ENCODE measurements around the gene AGBL3.

AGBL3 gene

DNA sequence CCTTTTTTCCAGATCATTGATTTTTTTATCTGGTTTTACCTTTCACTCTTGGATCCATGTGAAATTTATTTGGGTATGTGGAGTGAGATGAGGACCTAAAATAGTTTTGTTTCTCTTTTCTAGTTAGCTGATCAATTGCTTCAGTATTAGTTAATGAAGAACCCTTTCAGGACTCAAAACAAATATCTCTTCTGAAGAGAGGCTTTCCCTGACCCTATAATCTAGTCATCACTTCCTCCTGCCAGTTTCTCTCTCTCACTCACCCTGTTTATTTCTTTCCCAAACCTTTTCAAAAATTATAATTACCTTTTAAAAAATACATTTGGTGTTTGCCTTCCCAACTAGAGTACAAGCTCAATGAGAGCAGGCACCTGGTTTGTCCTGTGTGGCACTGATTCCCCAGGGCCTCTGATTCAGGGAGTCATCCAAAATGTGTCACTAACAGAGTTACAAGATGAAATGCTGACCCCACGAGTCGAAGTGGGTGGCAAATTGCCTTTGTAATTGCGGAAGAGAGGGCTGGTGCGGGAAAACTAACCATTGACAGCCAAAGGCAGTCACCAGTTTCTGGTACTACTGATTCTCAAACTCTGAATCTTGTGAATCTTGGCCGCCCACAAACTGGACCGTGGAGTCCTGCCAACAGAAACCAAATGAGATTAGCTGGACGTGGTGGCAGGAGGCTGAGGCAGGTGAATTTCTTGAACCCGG is 163.9 kb downstream of the AGBL3 start:
- DNase-seq, result no peak

DNA sequence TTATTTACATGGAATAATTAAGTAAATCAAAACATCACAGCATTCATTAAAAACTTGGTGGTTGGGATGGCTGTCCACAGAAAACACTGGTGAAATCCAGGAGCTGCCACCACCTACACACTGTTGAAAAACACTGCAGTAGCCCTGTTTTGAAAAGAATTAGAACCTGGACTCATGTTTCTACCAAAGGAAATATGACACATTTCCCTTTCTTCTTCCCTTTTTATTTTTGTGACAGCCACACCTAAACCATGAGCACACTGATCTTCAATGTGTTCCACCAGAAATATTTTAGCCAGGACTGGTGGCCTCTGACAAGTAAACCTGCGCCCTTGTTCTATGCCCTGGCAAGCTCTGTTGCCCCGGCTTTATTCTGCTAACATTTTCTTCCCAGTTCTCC is 164.8 kb downstream of the AGBL3 start:
- no peak for DNase-seq

DNA sequence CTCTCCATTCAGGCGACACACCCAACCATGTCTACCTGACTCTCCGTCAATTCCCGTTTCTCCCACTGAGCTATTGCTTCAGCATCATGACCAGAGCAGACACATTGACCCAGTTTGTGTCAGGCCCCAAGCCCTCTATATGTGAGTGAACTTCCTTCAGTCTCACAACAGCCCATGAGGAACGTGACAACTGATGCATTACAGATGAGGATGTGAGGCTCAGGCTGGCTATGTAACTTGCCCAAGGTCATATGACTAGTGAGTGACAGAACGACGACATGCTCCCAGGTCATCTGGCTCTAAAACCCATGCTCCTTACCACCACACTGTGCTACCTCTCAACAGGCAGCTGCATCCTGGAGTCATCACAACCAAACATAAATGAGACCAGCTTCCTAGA is 165.2 kb downstream of the AGBL3 start:
- DNase-seq, result no peak

DNA sequence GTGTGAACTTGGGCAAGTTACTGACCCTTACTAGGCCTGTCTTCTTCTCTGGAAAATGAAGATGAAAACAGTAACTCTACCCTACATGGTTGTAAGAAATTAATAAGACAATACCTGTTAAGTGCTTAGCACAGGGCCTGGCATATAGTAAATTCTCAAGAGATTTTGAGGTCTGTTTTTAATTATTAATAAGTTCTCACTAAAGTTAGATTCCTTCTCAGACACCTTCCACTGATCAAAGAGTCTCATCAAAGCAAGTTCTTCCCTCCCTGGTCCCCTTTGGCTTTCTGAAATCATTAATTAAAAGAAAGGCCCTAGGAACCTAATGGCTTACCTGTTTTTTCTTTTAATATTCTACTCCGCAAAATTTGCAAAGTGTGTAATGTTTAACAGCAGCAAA is 166.1 kb downstream of the AGBL3 start:
- DNase-seq, result no peak

DNA sequence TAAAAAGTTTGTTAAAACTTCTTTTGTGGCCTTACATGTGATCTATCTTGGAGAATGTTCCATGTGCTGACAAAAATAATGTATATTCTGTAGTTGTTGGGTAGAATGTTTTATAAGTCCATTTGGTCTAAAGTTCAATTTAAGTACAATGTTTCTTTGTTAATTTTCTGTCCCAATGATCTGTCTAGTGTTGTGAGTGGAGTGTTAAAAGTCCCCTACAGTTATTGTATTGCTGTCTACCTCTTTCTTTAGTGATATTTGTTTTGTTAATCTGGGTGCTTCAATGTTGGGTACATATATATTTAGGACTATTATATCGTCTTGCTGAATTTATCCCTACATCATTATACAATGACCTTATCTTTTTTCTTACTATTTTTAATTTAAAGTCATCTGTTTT is 168.4 kb downstream of the AGBL3 start:
- no peak for DNase-seq

DNA sequence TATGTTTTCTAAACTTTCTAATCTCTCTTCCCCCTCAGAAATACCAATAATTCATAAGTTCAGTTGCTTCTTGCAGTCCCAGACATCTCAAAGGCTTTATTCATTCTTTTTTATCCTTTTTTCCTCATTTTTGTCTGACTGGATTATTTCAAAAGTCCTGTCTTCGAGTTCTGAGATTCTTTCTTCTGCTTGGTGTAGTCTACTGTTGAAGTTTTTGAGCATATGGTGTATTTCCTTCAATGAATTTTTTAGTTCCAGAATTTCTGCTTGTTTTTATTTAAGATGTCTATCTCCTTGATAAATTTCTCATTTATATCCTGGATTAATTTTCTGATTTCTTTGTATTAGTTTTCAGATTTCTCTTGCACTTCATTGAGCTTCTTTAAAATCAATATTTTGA is 170.0 kb downstream of the AGBL3 start:
- DNase-seq, result no peak

DNA sequence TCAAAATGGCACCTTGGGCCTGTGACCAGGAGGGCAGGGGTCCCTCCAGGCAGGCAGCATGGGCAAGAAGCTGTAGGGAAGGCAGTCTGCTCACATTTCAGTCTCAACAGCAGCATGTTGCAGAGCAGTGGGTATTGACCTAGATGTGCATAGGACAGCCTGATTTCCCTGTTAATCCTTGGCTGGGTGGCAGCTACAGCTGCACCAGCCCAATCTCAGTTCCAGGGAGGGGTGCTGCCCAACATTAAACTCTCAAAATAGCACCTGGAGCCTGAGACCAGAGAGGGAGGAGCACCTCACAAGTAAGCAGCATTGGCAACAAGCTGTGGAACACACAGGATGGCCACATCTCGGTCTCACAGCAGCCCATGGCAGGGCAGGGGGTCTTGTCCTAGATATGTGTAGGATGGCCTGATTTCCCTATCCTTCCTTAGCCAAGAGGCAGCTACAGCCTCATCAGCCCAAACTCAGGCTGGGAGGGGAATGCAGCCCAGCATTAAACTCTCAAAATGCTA is 171.9 kb downstream of the AGBL3 start:
- no peak for DNase-seq

DNA sequence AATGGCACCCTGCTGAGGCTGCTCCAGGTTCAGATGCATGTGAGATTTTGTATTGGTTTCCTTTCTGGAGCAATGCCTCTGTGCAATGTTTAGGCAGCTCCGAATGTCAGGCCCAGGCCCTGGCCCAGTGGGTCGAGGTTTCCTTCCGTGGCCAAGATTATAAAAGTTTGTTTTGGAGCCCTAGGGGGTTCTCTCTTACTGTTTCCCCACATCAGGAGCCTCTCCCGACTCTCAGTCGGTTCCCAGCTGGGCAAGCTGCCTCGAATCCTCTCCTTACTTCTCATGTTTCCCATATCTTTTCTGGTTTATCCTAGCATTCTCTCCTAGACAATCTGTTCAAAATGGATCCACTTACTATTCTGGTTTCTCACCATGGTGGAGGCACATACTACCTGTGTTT is 172.6 kb downstream of the AGBL3 start:
- DNase-seq, result no peak

DNA sequence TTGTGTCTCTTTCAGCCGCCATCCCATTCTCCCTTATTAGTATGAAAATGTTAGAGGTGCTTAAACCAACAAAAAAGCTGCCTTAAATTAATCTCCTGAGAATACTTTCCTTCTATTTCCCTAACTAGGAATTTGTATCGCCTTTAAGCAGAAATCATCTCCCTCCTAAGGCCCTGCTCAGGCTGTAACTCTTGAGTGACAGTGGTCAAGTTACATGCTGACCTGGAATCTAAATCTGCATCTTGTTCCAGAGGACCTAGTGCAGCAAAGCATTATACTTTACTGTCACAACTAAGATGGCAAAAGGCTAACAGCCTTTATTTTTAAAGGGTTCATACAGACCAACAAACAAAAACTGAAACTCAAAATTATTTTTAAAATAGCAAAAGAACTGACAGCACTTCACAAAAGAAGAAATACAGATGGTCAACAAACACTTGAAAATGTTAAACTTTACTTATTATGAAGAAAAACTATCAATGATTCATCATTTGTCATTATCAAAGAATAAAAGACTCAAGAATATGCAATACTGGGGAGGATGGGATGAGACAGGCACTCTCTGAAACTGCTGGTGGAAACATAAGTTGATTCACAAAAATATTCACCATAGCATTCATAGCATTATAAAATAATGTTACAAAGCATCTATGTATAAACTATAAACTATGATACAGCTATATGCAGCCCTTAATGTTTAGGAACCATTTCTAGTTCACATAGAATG is 173.2 kb downstream of the AGBL3 start:
- no peak for DNase-seq

DNA sequence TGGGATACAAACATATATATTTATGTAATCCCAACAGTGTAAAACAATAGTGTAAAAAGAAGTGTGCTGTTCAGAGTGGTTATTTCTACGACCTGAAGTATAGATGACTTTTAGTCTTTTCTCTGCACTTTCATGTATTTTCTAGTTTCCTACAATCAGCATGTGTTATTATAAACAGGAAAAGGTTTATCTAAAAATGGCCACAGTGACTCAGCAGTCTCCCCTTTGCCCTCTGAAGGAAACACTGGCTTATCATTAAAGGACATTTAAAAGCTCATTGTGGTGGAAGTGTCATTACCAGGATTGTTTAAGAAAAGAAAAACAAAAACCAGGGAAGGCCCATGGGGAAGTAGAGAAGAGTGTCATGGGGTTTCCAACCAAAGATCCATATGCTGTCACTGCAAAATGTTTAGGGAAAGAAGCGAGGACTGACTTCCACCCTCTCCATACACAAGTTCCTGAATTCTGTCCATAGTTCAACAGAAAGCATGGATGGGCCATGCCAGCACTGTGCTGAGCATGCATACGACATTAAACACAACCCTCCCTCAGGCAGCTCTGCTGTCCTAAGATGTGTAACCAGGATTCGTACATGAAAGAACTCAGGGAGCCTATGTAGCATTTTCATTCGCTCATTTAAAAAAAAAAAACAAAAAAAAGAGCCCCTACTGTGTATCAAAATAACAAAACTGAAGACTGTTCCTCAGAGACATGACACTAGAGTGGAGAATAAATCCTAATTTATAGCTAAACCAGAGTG is 174.0 kb downstream of the AGBL3 start:
- no peak for DNase-seq

DNA sequence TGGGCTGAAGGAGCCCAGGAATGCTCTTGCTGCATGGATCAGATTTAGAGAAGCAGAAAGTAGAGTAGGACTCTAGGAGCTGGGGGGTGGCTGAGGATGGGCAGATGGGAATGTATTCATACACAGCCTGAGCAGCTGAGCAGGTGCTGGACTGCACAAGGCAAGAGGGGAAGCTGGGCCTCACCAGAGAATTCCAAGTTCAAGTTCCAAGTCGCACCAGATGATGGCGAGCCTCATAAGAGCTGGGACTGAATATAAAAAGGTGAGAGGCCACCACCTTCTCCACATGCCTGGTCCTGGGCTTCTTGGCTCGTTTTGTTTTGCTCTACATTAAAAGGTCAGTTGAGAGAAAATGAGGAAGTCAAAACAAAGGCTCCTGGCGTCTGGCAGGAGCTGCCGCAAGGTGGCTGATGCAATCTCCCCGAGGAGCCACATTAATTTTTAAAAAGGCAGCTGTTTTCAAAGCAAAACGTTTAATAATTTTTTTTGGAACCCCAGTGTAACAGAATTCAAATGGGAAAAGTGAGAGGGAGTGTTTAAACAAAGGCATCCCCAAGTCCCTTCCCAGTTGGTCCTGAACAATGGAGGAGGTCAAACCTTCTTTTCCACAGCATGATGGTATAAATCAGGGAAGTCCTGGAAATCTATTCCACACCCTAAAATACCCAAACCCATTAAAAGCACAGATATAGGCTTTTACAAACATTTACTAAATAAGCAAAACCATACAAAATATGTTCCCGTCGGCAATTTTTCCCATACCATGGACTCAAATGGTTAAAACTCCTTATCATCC is 174.7 kb downstream of the AGBL3 start:
- no peak for DNase-seq

DNA sequence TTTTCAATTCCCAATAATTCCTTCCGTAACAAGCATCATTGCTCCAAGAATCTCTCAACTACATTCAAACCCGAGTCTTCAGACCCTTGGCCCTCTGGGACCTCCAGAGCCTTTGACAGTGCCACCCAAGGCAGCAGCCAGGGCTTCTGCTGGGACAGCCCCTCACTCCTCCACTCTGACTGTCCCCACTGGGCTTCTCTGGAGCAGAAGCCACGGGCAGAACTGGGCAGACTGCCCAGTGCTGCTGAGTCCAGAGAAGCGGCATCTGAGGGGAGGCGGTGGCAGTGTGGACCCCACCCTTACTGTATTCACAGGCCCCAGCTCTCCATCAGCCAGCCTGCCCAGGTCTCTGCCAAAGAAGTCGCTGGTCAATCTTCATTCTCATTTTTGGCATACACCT is 175.4 kb downstream of the AGBL3 start:
- DNase-seq, result no peak

DNA sequence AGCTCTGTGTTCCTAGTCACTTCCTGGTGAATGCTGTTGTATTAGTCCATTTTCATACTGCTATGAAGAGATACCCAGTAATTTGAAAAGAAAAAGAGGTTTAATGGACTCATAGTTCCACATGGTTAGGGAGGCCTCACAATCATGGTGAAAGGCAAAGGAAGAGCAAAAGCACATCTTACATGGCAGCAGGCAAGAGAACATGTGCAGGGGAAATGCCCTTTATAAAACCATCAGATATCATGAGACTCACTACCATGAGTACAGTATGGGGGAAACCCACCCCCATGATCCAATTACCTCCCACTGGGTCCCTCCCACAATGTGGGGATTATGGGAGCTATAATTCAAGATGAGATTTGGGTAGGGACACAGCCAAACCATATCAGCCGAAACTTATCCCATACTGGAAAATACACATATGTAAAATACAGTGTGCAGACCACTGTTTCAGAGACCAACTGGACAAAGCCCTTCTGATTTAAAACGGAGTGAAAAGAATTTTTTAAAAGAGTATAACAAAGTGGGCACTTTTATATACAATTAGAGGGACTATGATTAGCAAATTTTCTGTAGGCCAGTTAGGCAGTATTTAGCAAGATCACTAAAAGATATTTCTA is 176.2 kb downstream of the AGBL3 start:
- DNase-seq, result no peak

DNA sequence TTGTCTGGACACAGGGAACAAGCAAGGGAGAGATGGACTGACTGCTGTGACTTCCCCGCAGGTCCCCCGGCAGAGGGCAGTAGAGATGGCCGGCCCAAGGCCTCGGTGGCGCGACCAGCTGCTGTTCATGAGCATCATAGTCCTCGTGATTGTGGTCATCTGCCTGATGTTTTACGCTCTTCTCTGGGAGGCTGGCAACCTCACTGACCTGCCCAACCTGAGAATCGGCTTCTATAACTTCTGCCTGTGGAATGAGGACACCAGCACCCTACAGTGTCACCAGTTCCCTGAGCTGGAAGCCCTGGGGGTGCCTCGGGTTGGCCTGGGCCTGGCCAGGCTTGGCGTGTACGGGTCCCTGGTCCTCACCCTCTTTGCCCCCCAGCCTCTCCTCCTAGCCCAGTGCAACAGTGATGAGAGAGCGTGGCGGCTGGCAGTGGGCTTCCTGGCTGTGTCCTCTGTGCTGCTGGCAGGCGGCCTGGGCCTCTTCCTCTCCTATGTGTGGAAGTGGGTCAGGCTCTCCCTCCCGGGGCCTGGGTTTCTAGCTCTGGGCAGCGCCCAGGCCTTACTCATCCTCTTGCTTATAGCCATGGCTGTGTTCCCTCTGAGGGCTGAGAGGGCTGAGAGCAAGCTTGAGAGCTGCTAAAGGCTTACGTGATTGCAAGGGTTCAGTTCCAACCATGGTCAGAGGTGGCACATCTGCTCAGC is 178.2 kb downstream of the AGBL3 start:
- no peak for DNase-seq

DNA sequence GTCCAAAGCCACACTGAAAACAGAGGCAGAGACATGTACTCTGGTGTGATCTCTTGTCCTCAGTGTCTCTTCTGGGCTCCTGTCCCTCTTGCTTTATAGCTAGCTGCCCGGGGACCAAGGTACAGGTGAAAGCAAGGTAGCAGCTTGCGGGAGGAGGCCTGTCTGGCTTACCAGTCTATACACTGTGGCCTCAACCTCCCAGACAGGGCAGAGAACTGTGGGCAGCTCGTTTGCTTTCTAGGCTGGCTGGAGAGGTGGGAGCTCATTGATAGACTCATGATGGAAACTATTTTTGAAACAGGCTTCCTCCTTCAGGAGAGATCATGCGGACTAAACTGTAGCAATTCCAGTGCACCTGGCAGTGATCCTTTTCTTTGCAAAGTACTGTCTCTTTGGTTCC is 179.6 kb downstream of the AGBL3 start:
- DNase-seq, result no peak

DNA sequence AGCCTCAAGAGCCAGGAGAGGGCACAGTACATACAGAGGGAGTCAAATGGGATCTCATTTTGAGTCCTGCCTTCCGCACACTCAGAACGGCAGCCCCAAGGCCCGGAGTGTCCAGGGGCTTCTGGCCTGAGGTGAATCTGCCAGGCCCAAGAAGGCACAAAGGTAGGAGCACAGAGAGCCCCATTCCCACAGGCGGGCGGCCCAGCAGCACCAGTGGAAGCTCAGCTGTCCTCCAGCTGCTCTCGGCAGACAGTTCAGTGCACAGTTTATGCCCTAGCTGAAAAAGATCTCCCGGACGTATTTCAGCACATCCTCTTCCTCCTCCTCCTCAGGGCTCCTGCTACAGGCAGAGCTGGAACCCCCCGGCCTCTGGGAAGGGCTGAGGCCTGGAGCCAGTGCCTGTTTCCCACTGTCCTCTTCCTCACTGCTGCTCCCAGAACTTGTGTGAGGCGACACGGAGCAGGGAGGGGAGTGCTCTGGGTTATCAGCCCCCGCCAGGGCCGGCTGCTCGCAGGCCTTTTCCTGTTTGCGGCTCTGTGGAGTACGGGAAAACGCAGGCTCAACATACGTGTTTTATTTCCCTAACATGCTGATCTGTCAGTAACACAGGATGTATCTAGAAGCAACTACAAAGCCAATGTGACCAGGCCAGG is 180.2 kb downstream of the AGBL3 start:
- no peak for DNase-seq

DNA sequence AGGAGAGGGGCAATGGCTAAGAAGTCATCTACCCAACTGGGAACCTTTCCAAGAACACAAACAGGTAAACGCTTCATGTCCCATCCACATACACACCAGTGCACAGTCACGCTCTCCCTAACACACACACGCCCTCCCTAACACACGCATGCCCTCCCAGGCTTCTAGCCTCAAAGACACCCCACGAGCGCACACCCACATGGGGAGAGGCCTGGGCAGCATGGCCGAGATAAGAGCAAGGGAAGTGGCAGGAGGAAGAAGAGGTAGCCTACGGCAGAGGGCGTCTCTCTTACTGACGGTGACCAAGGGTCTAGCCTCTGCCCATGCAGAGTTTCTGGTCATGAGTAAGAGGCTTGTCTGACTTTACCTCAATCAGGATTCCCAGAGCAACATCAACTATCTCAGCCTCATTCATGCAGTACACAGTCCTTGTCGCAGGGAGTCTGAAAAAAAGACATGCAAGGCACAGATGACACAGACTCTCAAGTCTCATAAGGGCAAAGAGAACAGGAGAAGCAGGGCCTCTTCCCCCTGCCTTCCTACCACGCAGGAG is 181.1 kb downstream of the AGBL3 start:
- no peak for DNase-seq

DNA sequence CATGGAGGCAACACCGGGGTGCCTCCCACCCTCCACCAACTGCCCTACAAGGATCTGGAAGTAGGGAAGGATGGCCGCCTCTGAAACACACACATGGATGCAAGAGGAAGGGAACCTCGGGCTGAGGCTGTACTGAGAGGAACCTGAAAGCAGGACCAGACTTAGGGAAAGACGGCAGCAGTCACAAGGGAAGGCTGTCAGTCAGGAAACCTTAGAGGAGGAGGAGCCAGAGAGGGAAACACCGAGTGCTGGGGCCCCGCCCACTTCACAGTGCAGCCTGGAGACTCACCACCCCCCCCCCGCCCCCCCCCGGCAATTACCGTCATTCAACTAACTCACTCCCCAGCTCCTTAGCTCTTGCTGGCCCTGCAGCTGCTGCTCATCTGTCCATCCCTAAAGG is 181.7 kb downstream of the AGBL3 start:
- peak in 1 of 2 experiments; percentile 37 for DNase-seq

DNA sequence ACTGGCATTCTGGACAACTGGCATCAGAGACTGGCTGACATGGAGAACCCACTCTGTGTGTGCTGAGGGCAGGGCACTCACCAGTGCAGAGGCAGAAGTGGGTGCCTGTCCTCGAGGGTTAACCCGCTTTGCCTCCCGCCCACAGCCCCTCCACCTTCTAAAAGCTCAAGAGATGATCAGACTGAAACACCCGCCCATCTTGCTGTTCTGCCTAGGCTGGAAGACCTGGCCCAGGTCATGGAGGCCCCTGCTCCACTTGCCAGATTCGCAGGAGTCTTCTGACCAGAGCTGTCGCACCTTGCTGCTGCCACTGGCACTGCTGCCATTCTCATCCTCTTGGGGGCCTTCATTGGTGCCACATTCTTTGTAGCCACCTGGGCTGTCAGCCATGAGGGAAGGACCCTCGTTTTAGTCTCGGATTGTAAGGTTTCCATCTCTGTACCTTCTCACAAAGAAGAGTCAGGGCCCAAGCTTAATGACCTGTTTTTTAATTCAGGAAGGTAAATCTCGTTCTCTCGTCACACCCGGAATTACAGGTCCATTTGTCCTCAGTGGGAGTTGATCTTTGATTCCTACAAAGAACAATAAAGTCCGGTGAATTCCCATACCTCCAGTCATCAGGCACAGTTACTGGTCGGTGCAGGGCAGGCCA is 182.3 kb downstream of the AGBL3 start:
- DNase-seq, result no peak
